ENCODE measurements around the gene GPRASP1. TPM values are rescaled to one million over a fixed set of nuclear protein-coding genes. Genes with fewer than 3 reads are reported as not detected.

Gene GPRASP1
- 0.58 and 1.2 TPM in 2 replicates for total RNA-seq

GRCh38 chrX:102651242-102652011, at the start of gene GPRASP1:
TSS of gene GPRASP1 (plus strand) at chrX:102651483. CDS start at chrX:102653914, 2,431 bp downstream.

Other genes with a start within 250 kb of the GPRASP1 start
- gene NXF2B, start 211.5 kb upstream of the GPRASP1 start, total RNA-seq: not detected in 2 replicates
- gene TCP11X2, start 179.7 kb upstream of the GPRASP1 start, total RNA-seq: not detected in 2 replicates
- 4.6 and 7.5 TPM in 2 replicates for gene TMSB15A, start 134.7 kb upstream of the GPRASP1 start, total RNA-seq
- gene ARMCX5, start 52.0 kb upstream of the GPRASP1 start, total RNA-seq: 12.4 and 19.0 TPM in 2 replicates
- gene GPRASP2, start 61.0 kb downstream of the GPRASP1 start, total RNA-seq: 10.7 and 24.6 TPM in 2 replicates
- gene GPRASP3, start 69.3 kb downstream of the GPRASP1 start, total RNA-seq: 2.5 and 2.6 TPM in 2 replicates